NOMO-1 treated with DMSO at 0.1 percent for 48 hours (cell line): Measurements from ENCODE around the gene COL24A1.

Source experiments
- DNase-seq: peaks from one replicate; lab custom pipeline; 2025; ENCODE audit not compliant: unreplicated experiment; lab: John Stamatoyannopoulos, UW

Gene COL24A1

GRCh38 chr1:86156566-86157455 lies at the start of gene COL24A1:
TSS of gene COL24A1 (minus strand) at chr1:86156772. CDS start at chr1:86156396, 376 bp downstream.
- peak; percentile 64 for DNase-seq

GRCh38 chr1:86205741-86206140 lies 49.2 kb upstream of the COL24A1 start:
- DNase-seq, result no peak

- DNase-seq, result no peak
Measured at GRCh38 chr1:86202552-86203340, 46.2 kb upstream of the COL24A1 start.

- DNase-seq, result no peak
Measured at GRCh38 chr1:86201311-86201710, 44.7 kb upstream of the COL24A1 start.

- DNase-seq, result no peak
Measured at GRCh38 chr1:86200901-86201300, 44.3 kb upstream of the COL24A1 start.

- no peak for DNase-seq
Measured at GRCh38 chr1:86197206-86197855, 40.8 kb upstream of the COL24A1 start.

- DNase-seq, result no peak
Measured at GRCh38 chr1:86195281-86195680, 38.7 kb upstream of the COL24A1 start.

- no peak for DNase-seq
Measured at GRCh38 chr1:86194491-86195034, 38.0 kb upstream of the COL24A1 start.

GRCh38 chr1:86192417-86192816 lies 35.8 kb upstream of the COL24A1 start:
- no peak for DNase-seq

- DNase-seq, result no peak
Measured at GRCh38 chr1:86191958-86192357, 35.4 kb upstream of the COL24A1 start.

- DNase-seq, result no peak
Measured at GRCh38 chr1:86190873-86191272, 34.3 kb upstream of the COL24A1 start.

- no peak for DNase-seq
Measured at GRCh38 chr1:86184426-86184825, 27.9 kb upstream of the COL24A1 start.

- no peak for DNase-seq
Measured at GRCh38 chr1:86183810-86184209, 27.2 kb upstream of the COL24A1 start.

- DNase-seq, result no peak
Measured at GRCh38 chr1:86176226-86176625, 19.7 kb upstream of the COL24A1 start.

GRCh38 chr1:86175756-86176155 lies 19.2 kb upstream of the COL24A1 start:
- DNase-seq, result no peak

- DNase-seq, result no peak
Measured at GRCh38 chr1:86169625-86170024, 13.1 kb upstream of the COL24A1 start.

- no peak for DNase-seq
Measured at GRCh38 chr1:86159800-86160199, 3.2 kb upstream of the COL24A1 start.

- DNase-seq, result peak; percentile 45
Measured at GRCh38 chr1:86155807-86156565, 586 bp downstream of the COL24A1 start.

- peak; percentile 28 for DNase-seq
Measured at GRCh38 chr1:86155051-86155806, 1.3 kb downstream of the COL24A1 start.

GRCh38 chr1:86154571-86155050 lies 2.0 kb downstream of the COL24A1 start:
- no peak for DNase-seq
